HepG2 (cell line): ENCODE data around the gene ANKRD29. TPM values are rescaled to one million over a fixed set of nuclear protein-coding genes. Genes with fewer than 3 reads are reported as not detected.

Experiments
- EED ChIP-seq: sonication (generic); formaldehyde crosslinking; IDR thresholded peaks from 2 replicates; pipeline ENCODE4 v1.5.0; 2020; ENCODE audit warnings: mild to moderate bottlenecking, missing genetic modification reagents
- GATAD1 ChIP-seq: IDR thresholded peaks from 2 replicates; pipeline ENCODE4 v1.6.1; 2016; ENCODE audit warnings: missing genetic modification reagents, missing compliant biosample characterization
- GATAD2A ChIP-seq: IDR thresholded peaks from 2 replicates; pipeline ENCODE4 v1.6.1; 2016
- HMG20B ChIP-seq: conservative IDR thresholded peaks from 2 replicates; pipeline ENCODE4 v1.6.1; 2016; ENCODE audit warnings: missing genetic modification reagents, missing compliant biosample characterization
- HNRNPL ChIP-seq: fragments of 200-400 bp; formaldehyde crosslinking; IDR thresholded peaks from 2 replicates; pipeline ENCODE4 v1.6.1; 2017; ENCODE audit warnings: mild to moderate bottlenecking, low read depth, low read length
- SRSF1 ChIP-seq: fragments of 200-400 bp; formaldehyde crosslinking; optimal IDR thresholded peaks from 2 replicates; pipeline ENCODE3; 2017; ENCODE audit warnings: mild to moderate bottlenecking, low read depth, low read length, moderate library complexity
- XBP1 ChIP-seq: sonication (generic); formaldehyde crosslinking; IDR thresholded peaks from 2 replicates; pipeline ENCODE4 v1.5.0; 2020; ENCODE audit warnings: missing genetic modification reagents
- ZBTB25 ChIP-seq: IDR thresholded peaks from 2 replicates; pipeline ENCODE4 v1.6.1; 2018; ENCODE audit warnings: missing genetic modification reagents
- ZFP36L2 ChIP-seq: sonication (generic); formaldehyde crosslinking; IDR thresholded peaks from 2 replicates; pipeline ENCODE4 v1.4.0; 2020; ENCODE audit warnings: missing genetic modification reagents
- ZMYM2 ChIP-seq: sonication (generic); formaldehyde crosslinking; IDR thresholded peaks from 2 replicates; pipeline ENCODE4 v1.8.0; 2022; ENCODE audit warnings: mild to moderate bottlenecking, missing genetic modification reagents
- ZMYM4 ChIP-seq: sonication (generic); formaldehyde crosslinking; IDR thresholded peaks from 2 replicates; pipeline ENCODE4 v1.8.1; 2023; ENCODE audit warnings: mild to moderate bottlenecking, missing genetic modification reagents
- ZNF142 ChIP-seq: sonication (generic); formaldehyde crosslinking; IDR thresholded peaks from 2 replicates; pipeline ENCODE4 v1.4.0; 2020; ENCODE audit warnings: missing genetic modification reagents
- ZNF577 ChIP-seq: sonication (generic); formaldehyde crosslinking; IDR thresholded peaks from 2 replicates; pipeline ENCODE4 v1.4.0; 2020; ENCODE audit warnings: mild to moderate bottlenecking, low read depth, missing genetic modification reagents, borderline replicate concordance
- ZNF672 ChIP-seq: sonication (generic); formaldehyde crosslinking; IDR thresholded peaks from 2 replicates; pipeline ENCODE4 v1.8.1; 2022; ENCODE audit warnings: missing genetic modification reagents
- ZZZ3 ChIP-seq: sonication (generic); formaldehyde crosslinking; IDR thresholded peaks from 2 replicates; pipeline ENCODE4 v1.4.0; 2020; ENCODE audit warnings: missing genetic modification reagents, mild to moderate bottlenecking, borderline replicate concordance
- polyA plus RNA-seq, 8 experiments: library from polyadenylated mRNA; depleted of rRNA in 3 of 8; stranded (reverse) in 7 of 8; unstranded in 1 of 8; fragments of >200 nt; fragmentation: Illumina TruSeq in 4 of 8; extraction: Trizol in 4 of 8; gene quantifications; 2 replicates each; pipeline versions ENCODE4 v1.2.1 to v1.2.3, GENCODE V29; 2011 to 2016; ENCODE audit warnings: low read depth in 4 of 8, missing spikeins in 1 of 8, mixed read lengths in 1 of 8; ENCODE audit not compliant: insufficient read depth in 1 of 8
- total RNA-seq, 5 experiments: library from RNA; depleted of rRNA; stranded (reverse); fragments of >200 nt; fragmentation: Illumina TruSeq; extraction: Trizol; gene quantifications; 2 replicates each; pipeline ENCODE4 v1.2.3, GENCODE V29; 2016; ENCODE audit warnings: low read depth in 1 of 5
- TF ChIP-seq, protein P1 (sequence below): sonication (generic); formaldehyde crosslinking; IDR thresholded peaks from 2 replicates; pipeline ENCODE4 v1.5.1; 2020; ENCODE audit warnings: missing genetic modification reagents, mild to moderate bottlenecking, borderline replicate concordance
- TF ChIP-seq, protein P2 (sequence below): sonication (generic); IDR thresholded peaks from 2 replicates; pipeline ENCODE4 v1.6.1; 2016; ENCODE audit warnings: low read depth, borderline replicate concordance
- TF ChIP-seq, protein P3 (sequence below): sonication (generic); formaldehyde crosslinking; IDR thresholded peaks from 2 replicates; pipeline ENCODE4 v1.8.0; 2022; ENCODE audit warnings: mild to moderate bottlenecking, missing genetic modification reagents, moderate library complexity

ANKRD29 gene
- total and polyA plus RNA-seq, 2 of the 13 experiments (the other 11 are each of a cell fraction or from before 2014, with no cell fraction given): not detected

DNA sequence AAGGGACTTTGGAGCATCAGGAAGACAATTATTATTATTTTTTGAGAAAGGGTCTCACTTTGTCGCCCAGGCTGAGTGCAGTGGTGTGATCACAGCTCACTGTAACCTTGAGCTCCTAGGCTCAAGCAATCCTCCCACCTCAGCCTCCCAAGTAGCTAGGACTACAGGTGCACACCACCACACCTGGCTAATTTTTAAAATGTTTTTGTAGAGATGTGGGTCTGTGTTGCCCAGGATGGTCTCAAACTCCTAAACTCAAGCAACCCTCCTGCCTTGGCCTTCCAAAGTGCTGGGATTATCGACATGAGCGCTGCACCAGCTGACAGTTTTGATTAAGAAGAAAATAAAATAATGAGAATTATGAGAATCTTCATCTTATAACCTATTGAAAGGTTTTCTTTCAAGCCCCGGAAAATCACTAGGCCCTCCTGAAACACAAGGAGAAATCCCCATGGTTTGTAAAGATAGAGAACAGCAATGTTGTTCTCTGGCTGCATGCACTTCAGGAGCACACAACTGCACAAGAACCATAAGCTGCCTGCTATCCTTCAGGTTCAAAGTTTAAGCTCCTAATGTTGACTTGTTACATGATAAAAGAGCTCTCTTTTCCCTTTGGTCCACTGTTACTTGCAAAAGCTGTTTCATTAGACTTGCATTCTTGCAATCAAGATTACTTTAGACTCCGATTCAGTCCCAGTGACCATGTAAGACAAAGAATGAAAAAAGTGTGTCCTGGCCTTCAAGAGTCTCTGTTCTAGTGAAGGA lies 93.2 kb downstream of the ANKRD29 start (continued):
- TF ChIP-seq ZNF142 (CRISPR knock-in tag): no peak
- no peak for TF ChIP-seq ZNF672 (CRISPR knock-in tag)
- TF ChIP-seq HMG20B (CRISPR knock-in tag): no peak
- TF ChIP-seq SRSF1: no peak
- no peak for TF ChIP-seq ZZZ3
- TF ChIP-seq, protein P1, sequence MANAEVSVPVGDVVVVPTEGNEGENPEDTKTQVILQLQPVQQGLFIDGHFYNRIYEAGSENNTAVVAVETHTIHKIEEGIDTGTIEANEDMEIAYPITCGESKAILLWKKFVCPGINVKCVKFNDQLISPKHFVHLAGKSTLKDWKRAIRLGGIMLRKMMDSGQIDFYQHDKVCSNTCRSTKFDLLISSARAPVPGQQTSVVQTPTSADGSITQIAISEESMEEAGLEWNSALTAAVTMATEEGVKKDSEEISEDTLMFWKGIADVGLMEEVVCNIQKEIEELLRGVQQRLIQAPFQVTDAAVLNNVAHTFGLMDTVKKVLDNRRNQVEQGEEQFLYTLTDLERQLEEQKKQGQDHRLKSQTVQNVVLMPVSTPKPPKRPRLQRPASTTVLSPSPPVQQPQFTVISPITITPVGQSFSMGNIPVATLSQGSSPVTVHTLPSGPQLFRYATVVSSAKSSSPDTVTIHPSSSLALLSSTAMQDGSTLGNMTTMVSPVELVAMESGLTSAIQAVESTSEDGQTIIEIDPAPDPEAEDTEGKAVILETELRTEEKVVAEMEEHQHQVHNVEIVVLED (CRISPR knock-in tag): no peak
- TF ChIP-seq EED (CRISPR knock-in tag): no peak
- TF ChIP-seq ZMYM2 (CRISPR knock-in tag): no peak
- peak; percentile 84 for TF ChIP-seq GATAD2A (CRISPR knock-in tag)
- TF ChIP-seq, protein P2, sequence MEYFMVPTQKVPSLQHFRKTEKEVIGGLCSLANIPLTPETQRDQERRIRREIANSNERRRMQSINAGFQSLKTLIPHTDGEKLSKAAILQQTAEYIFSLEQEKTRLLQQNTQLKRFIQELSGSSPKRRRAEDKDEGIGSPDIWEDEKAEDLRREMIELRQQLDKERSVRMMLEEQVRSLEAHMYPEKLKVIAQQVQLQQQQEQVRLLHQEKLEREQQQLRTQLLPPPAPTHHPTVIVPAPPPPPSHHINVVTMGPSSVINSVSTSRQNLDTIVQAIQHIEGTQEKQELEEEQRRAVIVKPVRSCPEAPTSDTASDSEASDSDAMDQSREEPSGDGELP: no peak
- TF ChIP-seq HNRNPL: no peak
- TF ChIP-seq, protein P3, sequence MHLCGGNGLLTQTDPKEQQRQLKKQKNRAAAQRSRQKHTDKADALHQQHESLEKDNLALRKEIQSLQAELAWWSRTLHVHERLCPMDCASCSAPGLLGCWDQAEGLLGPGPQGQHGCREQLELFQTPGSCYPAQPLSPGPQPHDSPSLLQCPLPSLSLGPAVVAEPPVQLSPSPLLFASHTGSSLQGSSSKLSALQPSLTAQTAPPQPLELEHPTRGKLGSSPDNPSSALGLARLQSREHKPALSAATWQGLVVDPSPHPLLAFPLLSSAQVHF (CRISPR knock-in tag): no peak
- no peak for TF ChIP-seq ZFP36L2 (CRISPR knock-in tag)
- no peak for TF ChIP-seq ZBTB25
- no peak for TF ChIP-seq ZMYM4
- no peak for TF ChIP-seq GATAD1 (CRISPR knock-in tag)
- no peak for TF ChIP-seq ZNF577 (CRISPR knock-in tag)
- TF ChIP-seq XBP1: no peak
